Smooth muscle cell of the umbilical artery (primary cell): ENCODE data around the gene SPRED1. TPM values are rescaled to one million over a fixed set of nuclear protein-coding genes. Genes with fewer than 3 reads are reported as not detected.

Source experiments
- total RNA-seq: library from RNA; depleted of rRNA; stranded (reverse); fragments of >200 nt; gene quantifications from 2 replicates; pipeline ENCODE4 v1.2.3, GENCODE V29; 2014

SPRED1 gene
- 57.9 and 86.5 TPM in 2 replicates for total RNA-seq

DNA sequence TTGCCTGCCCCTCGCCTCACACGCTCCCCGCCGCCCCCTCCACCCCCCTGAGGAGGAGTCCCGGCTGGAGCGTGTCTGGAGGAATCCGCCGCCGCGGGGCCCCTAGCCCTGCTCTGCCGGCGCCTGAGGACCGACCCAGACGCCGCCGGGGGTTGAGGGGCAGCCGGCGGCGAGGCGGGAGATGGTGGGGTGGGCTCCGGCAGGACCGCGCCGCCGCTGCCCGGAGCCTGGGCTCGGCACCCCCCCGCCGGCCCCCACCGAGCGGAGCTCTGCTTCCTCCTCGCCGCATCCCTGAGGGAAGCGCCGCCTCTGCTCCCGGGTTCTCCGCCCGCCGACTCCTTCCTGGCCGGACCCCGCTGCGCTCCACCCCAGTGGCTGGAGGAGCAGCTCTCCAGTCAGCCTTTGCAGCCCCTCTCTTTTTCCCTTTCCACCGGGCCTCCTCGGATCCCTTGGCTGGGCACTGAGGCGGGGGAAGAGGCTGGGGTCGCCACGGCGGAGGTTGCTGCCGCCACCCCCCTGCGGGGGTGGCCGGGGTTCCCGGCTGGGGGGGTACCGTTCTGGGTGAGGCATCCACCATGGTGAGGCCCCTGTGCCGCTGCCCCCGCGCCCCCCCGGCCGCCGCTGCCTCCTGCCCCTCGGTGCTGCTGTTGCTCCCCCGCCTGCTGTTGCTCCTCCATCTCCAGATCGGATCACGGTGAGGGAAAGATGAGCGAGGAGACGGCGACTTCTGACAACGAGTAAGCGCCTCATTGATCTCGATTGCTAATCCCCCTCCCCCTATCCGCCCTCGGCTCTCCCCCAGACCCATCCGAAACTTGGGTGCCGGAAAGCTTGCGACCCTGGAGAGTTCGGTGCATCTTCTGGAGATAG lies at the start of gene SPRED1:
Gene SPRED1, plus strand, starts transcription at position 356 of the 870 bp plus-strand sequence. Its CDS starts 350 bp downstream, at position 706.

Other genes with a start within 250 kb of the SPRED1 start
- gene FAM98B, start 201.3 kb downstream of the SPRED1 start, total RNA-seq, result 11.5 and 11.9 TPM in 2 replicates